ENCODE results near the gene ABRACL.
"Not testable (repeated sequence)": the region's sequence is repeated elsewhere in the genome, so short reads cannot be mapped to it uniquely, and the experiment has no call there.

The ABRACL gene

GRCh38 chr6:139028658-139029469 is at the start of gene ABRACL:
Gene ABRACL (plus strand): TSS chr6:139028745. CDS start chr6:139034161, 5,416 bp downstream.
- in situ Hi-C loops (cut with MboI; ENCODE audit: low sequenced_read_pairs) = no loop called here

DNA sequence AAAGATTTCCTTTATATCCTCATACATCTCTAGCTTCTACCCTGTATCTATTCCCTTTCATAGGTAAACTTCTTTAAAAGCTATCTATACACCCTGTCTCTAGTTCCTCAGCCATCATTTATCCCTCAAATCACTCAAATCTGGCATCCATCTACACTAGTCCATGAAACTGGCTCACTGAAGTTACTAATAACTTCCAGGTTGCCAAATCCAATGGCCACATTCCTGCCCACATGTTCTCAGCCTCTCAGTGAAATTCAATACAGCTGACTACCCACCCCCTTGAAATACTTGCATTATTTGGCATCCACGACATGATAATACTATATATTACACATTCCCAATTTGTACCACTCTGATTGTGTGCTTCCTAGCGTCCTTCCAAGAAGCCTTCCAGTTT is 49.2 kb upstream of the ABRACL start:
- in situ Hi-C loops (cut with MboI; ENCODE audit: low sequenced_read_pairs) = no loop called here

GRCh38 chr6:138979813-138980668 is 48.5 kb upstream of the ABRACL start:
- in situ Hi-C loops (cut with MboI; ENCODE audit: low sequenced_read_pairs) = no loop called here

DNA sequence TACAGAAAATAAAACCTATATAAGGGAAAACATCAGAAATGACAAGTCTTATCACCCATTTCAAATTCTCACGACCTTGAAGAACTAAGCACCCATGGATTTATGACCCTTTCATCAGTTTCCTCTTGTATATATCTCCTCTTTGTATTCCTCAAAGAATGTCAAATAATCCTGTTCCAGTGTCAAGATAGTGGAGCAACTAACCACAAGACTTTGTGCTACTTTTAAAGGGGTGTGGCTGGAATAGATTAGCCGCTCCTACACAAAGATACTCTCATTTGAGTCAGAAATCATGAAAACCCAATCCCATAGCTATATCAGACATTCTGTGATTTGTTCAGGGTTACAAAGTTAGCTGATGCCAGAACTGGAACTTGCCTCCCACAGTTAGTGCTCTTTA is 47.1 kb upstream of the ABRACL start:
- in situ Hi-C loops (cut with MboI; ENCODE audit: low sequenced_read_pairs) = no loop called here

GRCh38 chr6:138986578-138986977 is 42.0 kb upstream of the ABRACL start:
- in situ Hi-C loops (cut with MboI; ENCODE audit: low sequenced_read_pairs) = no loop called here

GRCh38 chr6:138987080-138987642 is 41.4 kb upstream of the ABRACL start:
- in situ Hi-C loops (cut with MboI; ENCODE audit: low sequenced_read_pairs) = no loop called here

DNA sequence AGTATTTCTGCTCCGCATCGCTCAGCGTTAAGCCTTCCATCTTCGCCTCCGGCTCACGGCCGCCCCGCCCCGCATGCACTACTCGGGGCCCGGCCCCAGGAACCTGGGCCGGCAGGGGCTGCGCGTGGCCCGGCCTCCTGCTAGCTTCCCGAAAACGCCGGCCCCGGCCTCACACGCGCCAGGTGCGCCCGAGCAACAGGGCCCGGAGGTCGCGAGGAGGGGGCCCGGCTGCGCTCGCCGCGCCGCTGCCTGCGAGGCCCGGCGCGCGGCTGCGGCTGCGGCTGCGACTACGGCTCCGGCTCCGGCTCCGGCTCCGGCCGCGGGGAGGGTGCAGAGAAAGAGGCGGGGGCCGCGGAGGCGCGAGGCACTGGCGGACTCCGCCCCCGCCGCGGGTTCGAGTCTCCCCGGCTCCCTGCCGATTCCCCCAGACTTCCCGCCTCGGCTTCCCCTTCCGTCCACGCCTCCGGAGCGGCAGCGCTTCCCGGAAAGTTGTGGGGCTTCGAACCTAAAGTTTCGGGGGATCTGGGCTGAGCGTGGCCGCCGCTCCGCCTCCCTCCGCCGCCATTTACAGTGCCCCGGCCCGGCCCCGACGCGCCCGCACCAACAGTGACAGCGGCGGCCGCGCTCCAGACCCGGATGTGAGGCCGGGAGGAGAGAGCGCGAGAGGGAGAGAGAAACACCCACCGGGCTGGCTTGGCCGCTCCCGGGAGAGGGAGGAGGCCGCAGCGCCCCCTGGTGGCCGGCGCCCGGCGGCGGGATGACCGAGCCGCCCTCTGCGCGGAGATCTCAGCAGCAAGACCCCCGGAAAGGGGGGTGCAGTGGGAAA is 40.7 kb upstream of the ABRACL start, which contains the start of gene REPS1:
Gene REPS1 (minus strand): TSS at position 611 of the 826 bp plus-strand sequence. CDS start 571 bp downstream, at position 40.
- in situ Hi-C loops (cut with MboI; ENCODE audit: low sequenced_read_pairs) = no loop called here

- in situ Hi-C loops (cut with MboI; ENCODE audit: low sequenced_read_pairs) = no loop called here
Measured at GRCh38 chr6:138988469-138988834, 40.1 kb upstream of the ABRACL start.

DNA sequence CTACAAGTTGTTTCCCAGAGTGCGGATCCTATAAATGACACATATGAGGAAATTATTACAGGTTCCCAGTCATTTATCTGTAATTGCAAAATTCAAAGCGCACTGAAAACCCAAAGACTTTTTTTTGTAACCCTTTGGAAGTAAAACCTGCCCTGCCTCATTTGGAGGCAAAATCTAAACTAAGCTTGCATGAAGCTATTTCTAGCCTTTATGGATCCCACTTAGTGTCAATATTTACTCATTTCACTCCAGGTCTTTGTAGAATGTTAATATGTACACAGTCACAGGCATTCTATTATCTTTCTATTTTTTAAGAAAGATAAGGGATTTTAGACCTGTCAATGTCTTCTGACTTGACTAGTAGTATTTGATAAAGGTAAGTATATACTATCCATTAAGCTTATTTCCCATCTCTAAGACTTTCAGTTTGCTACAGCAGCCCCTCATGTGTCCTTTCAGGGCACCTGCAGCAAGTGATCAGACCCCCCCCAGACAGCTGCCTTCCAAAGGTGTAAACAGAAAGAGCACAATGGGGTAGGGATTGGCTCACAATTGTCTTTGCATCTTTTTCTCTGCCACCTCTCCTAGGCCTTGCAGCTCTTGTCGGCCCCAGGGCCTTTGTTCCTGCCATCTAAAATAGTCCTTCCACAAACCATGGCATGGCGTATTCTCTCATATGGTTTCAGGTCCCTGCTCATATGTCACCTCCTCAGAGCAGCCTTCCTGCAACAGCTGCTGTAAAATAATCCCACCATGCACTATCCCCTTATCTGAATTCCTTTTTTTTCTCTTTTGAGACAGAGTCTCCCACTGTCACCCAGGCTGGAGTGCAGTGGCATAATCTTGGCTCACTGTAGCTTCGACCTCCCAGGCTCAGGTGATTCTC is 39.2 kb upstream of the ABRACL start:
- in situ Hi-C loops (cut with MboI; ENCODE audit: low sequenced_read_pairs) = no loop called here

DNA sequence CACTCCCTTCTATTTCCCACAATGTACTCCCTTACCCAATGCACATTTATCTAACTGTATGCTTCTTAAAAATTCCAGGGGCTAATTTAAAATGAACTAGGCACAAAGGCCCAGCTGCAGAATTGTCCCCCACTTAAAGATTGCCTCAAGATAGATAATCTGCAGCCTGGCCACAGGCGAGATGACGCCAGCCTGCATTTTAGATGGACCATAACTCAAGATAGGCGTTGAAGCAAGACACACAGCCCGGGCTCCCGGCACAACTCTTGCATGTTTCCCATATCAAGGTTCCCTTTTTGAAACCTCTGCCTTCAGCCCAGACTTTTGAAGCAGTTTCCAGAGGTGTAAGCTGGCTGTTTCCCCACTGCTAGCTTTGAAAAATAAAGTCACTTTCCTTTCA is 37.3 kb upstream of the ABRACL start:
- in situ Hi-C loops (cut with MboI; ENCODE audit: low sequenced_read_pairs) = no loop called here

GRCh38 chr6:138992965-138993364 is 35.6 kb upstream of the ABRACL start:
- in situ Hi-C loops (cut with MboI; ENCODE audit: low sequenced_read_pairs) = not testable (repeated sequence)

DNA sequence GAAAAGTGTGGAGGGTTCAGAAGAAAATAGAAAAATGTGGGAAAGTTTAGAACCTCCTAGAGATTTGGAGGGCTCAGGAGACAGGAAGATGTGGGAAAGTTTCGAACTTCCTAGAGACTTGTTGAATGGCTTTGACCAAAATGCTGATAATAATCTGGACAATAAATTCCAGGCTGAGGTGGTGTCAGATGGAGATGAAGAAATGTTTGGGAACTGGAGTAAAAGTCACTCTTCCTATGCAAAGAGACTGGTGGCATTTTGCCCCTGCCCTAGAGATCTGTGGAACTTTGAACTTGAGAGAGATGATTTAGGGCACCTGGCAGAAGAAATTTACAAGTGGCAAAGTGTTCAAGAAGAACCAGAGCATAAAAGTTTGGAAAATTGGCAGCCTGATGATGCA is 35.1 kb upstream of the ABRACL start:
- in situ Hi-C loops (cut with MboI; ENCODE audit: low sequenced_read_pairs) = not testable (repeated sequence)

GRCh38 chr6:138996524-138996923 is 32.0 kb upstream of the ABRACL start:
- in situ Hi-C loops (cut with MboI; ENCODE audit: low sequenced_read_pairs) = no loop called here

- in situ Hi-C loops (cut with MboI; ENCODE audit: low sequenced_read_pairs) = no loop called here
Measured at GRCh38 chr6:138997136-138997535, 31.4 kb upstream of the ABRACL start.

DNA sequence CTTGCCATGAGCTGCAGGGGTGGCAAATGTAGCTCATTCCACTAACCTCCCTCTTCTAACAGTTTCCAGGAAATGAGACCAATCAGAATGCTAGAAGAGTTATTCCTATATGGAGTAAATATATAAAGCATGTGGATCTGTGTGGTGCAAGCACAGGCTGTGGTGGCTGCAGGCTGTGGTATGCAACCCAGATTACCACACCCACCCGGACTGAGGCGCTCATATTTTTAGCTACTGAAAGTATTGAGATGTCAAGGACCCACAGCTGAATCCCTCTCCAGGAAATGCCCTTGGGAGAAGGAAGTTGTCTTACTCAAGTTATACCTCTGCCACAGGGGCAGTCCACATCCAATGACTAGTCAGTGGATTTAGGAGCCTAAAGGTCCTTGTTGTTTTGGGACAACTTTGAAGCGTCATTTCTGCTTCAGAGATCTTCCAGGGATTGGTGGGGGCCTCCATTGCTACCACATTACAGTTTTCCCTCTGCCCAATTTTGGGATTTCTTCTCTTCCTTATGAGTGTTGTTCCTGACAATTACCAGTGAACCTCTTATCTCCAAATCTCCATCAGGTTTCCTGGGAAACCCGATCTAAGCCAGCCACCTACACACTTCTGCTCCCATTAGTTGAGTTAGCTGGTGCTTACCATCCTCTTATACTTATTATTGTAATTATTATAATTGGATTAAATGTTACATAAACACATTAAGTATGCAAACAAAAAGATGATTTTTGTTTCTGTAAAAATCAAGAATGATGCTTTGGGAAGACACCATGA is 28.4 kb upstream of the ABRACL start:
- in situ Hi-C loops (cut with MboI; ENCODE audit: low sequenced_read_pairs) = no loop called here

DNA sequence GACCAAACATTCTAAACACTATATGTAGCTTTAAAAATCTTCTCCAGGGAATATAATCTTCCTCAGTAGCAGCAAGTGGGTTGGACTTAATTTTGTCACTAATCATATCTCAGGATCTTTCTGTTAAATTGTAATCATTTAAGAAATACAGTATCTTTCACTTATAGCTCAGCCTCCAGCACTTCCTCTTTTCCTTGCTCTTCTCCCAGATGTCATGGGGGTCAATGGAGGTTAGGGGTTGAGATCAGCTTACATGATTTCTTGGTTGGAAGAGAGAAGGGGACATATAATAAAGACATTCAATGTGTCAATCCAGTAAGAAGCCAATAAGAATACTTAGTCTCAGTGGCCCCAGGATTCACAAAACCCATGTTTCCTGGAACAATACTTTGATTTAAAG is 24.8 kb upstream of the ABRACL start:
- in situ Hi-C loops (cut with MboI; ENCODE audit: low sequenced_read_pairs) = no loop called here

DNA sequence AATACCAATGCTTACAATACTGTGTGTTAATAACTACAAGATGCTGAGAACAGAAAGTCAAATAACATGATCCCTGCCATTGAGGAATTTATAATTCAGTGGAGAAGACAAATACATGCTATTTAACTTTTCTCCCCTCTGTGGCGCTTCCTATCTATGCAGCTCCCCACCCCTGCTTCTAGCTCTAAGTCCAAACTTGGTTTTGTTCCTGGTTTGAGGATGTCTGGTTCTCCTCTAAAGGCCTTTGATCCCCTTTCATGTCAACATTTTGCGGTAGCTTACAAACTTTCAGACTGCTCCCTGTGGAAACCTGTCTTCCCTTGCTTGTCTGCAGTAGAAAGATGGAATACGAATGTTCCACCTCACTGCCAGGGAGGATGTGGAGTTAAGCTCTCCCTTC is 22.1 kb upstream of the ABRACL start:
- in situ Hi-C loops (cut with MboI; ENCODE audit: low sequenced_read_pairs) = no loop called here

GRCh38 chr6:139007428-139007827 is 21.1 kb upstream of the ABRACL start:
- in situ Hi-C loops (cut with MboI; ENCODE audit: low sequenced_read_pairs) = no loop called here

DNA sequence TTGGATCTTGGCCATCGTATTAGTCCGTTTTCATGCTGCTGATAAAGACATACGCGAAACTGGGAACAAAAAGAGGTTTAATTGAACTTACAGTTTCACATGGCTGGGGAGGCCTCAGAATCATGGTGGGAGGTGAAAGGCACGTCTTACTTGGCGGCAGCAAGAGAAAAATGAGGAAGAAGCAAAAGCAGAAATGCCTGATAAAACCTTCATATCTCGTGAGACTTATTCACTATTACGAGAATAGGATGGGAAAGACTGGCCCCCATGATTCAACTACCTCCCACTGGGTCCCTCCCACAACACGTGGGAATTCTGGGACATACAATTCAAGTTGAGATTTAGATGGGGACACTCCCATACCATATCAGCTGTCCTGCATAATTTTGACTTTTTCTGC is 20.4 kb upstream of the ABRACL start:
- in situ Hi-C loops (cut with MboI; ENCODE audit: low sequenced_read_pairs) = no loop called here
